ACHN (cell line): ENCODE measurements around the gene TANC1.

Source experiments
- DNase-seq: peaks from one replicate; pipeline ENCODE4 v3.0.0-alpha.2; 2015
- in situ Hi-C: cut with HindIII; loops from 2 replicates; pipeline ENCODE4 v1.10.0; 2017; ENCODE audit warnings: low sequenced_read_pairs, low pct_ligation_motif_present, low pct_unique_long_range_greater_than_20kb

TANC1 gene

DNA sequence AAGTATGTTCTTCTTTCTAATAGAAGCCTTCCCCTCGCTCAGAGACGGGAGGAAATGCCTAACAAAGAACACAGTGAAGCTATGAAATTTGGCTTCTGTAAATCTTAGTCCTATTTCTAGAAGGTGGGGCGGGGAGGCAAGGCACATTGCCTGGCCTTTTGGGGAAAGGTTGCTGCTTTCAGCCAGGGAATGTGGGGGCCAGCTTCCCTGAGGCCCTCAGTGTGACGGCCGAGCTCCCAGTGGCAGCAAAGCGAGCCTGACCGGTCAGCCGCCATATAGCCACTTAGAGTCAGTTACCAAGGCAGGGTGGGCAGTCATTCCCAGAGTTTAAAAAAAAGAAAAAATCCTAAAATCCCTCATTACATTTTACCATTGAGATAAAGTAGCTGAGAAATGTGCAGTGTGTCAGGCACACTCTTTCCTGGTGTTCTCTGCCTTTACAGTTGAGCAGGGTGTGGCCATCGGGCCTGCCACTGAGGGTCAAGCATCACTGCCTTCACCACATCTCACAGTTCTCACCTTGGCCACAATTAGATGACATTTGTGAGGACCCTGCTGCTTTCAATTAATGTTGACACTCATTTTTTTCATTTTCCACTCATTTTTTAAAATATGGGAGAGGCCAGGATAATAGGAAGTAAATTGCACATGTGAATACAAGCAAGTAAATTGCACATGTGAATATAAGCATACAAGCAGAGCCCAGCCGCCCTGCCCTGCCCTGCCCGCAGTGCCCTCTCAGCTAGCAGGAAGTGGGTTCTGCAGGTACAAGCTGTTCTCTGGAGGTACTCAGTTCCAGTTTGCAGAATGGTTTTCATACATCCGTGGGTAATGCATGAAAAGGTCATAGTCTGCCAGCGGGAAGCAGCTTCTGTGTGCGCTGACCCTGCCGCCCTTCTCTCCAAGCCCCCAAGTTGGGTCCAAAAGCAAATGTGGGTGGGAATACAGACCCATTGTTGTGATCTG, 241.2 kb downstream of the TANC1 start:
- no peak for DNase-seq
- in situ Hi-C loops = no loop called here

GRCh38 chr2:159211447-159212396, 243.3 kb downstream of the TANC1 start:
- in situ Hi-C loops = no loop called here
- DNase-seq = no peak

DNA sequence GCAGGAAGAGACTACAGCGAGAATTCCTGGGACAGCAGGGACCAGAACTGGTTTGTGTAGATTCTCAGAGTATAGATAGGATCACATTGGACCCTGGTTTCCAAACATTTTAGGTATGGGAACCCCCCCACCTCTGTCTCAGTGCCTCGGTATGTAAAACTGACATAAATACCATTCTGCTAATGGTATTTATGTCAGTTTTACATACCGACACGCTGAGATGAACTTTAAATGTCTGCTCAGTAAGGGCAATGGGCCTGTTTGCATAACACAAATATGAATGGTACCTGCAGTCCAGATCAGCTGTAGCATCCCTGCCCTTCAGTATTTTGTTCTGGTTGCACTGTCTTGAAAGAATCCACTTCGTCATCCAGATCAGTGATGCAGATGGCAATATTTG, 244.9 kb downstream of the TANC1 start:
- in situ Hi-C loops = no loop called here
- no peak for DNase-seq

DNA sequence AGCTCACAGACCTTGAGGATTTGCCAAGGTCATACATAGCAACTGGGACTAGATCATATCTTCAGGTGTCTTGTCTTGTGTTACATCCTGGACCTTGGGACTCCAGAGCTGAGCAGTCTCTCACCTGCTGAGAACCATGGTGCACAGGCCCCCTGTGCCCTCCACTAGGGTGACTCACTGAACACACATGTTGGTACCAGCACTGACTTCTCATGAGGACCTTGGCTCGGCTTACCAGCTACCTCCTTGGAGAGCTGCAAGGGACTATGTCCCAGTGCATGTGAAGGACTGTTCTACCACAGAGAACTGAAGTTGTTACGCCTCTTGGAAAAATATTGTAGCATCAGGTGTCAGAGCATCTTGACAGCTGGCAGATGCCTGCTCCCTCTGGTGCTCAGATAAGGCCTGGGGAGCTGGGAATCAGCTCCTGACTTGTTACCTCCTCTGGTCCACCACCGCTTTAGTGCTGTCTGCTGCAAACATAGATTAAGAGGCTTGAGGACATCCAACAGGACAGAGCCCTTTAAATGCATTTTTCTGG, 246.0 kb downstream of the TANC1 start:
- in situ Hi-C loops = no loop called here
- no peak for DNase-seq

DNA sequence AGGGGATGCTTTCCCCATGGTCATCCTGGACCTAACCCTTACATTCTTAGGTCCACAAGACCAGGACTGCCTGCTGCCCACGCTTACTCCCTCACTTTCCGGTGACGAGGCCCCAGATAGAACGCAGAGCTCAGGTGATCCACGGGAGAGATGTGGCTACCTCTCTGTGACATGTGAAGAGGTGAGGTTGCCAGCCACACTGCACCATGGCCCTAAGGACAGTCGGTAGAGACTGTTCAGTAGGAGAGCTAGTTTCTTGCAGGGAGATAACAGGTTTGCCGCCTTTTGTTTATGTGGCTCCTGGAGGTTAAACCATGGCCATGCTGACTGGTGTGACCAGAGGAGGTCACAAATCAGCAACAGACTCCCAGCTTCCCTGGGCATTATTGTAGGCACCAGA, 246.7 kb downstream of the TANC1 start:
- in situ Hi-C loops = no loop called here
- no peak for DNase-seq

- no peak for DNase-seq
- in situ Hi-C loops = no loop called here
Observed at GRCh38 chr2:159217676-159218075, 249.2 kb downstream of the TANC1 start.

DNA sequence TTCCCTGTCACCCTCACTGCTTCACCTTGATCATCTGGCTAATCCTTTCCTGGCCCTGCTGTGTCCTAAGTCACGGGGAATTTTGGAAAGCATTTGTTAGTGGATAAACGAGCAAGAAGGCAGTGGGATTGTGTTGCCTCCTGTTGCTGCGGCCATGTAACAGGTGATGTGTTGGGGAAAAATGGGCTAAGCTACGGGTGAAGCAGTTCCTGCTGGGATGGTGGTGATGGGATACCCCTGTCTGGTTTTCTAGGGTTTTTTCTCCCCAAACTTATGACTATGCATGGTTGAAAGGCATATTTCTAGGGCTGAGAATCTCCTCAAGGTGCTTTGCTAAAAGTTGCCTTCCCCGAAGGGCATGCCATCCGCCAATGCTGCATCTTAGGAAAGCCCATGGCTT, 249.9 kb downstream of the TANC1 start:
- in situ Hi-C loops = no loop called here
- no peak for DNase-seq

DNA sequence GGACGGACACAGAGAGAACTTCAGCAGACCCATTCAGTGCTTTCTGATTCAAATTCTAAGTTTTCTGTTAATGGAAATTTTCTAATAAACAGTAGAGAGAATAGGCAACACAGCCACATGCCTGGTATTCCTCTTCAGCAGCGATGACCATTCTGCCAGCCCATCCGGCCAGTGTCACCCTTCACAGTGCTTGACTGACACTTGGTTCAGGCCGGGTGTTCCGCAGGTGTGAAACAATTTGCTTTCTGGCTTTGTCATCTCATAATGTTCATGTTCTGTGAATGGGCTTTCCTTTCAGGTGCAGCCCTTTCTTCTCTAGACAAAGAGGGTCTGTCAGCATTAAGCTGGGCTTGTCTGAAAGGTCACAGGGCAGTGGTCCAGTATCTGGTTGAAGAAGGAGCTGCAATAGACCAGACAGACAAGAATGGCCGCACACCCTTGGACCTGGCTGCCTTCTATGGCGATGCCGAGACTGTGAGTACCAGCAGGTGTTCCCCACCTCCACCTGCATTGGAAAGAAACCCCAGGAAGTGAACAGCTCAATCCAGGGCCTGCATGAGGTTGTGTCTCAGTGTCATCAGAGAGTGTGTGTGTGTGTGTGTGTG, 251.1 kb downstream of the TANC1 start:
- DNase-seq = no peak
- in situ Hi-C loops = no loop called here

DNA sequence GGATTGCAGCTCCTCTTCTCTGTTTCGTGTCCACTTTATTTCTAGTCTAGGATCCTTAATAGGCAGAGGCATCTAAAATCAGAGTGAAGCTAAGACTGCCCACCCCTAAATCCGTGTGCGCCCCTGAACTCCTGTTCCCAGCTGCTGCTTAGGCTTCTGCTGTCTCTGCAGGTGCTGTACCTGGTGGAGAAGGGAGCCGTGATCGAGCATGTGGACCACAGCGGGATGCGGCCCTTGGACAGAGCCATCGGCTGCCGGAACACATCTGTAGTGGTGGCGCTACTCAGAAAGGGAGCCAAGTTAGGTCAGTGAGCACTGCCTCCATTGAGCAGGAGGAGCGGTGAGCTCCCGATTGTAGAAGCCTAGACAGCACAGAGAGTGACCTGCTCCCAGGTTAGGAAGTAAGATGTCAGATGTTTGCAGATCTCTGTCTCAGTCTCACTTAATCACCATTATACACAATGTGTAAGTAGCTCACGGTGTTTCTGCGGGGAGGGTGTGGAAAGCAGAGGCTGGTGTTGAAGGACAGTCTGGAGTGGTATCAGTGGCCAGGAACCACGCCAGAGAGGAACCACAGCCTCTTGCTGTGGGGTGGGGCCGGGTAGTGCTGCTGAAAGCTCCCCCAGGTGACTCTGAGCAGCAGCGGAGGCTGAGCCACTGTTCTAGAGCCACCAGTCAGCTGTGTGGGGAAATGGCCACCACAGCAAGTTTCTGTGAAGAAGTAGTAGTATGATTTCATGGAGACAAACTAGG, 255.8 kb downstream of the TANC1 start:
- no peak for DNase-seq
- in situ Hi-C loops = no loop called here

GRCh38 chr2:159225025-159226016, 256.9 kb downstream of the TANC1 start:
- in situ Hi-C loops = no loop called here
- DNase-seq = no peak

- DNase-seq = no peak
- in situ Hi-C loops = no loop called here
Observed at GRCh38 chr2:159226059-159226461, 257.6 kb downstream of the TANC1 start.

DNA sequence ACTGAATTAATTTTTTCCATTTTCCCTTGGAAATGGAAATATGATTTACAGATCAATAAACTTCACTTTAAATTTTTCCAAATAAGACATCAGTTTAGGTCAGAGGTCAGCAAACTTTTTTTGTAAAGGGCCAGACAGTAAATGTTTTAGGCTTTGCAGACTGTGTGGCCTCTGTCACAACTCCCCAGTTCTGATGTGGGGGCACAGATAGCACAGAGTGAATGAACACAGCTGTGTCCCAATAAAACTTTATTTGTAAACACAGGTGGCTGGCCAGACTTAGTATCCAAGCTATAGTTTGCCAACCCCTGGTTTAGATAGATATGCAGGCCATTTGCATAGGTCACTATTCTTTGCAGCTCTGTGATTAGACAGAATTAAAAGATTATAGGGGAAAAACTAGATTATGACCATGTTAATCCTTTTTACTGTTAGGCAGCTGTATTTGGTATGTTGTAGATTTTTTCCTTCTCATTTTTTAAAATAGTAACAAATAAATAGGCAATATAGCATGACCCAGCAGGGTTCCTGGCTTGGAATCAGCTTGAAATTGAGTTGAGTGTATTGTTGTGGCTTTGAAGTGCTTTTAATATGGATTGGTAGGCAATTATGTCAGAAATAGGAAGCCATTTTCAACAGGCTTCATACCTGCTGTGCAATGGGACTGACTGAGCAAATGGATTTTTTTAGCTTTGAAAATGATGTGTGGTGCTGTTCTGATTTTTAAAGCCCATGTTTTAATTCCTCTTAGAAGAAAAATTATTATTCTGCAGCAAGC, 258.4 kb downstream of the TANC1 start:
- DNase-seq = no peak
- in situ Hi-C loops = no loop called here

GRCh38 chr2:159227467-159227866, 259.0 kb downstream of the TANC1 start:
- in situ Hi-C loops = no loop called here
- no peak for DNase-seq

GRCh38 chr2:159228081-159228581, 259.7 kb downstream of the TANC1 start:
- DNase-seq = no peak
- in situ Hi-C loops = no loop called here

GRCh38 chr2:159229476-159230144, 261.2 kb downstream of the TANC1 start:
- in situ Hi-C loops = no loop called here
- no peak for DNase-seq
